Endothelial cell of umbilical vein (primary cell): Measurements from ENCODE around the gene TRAPPC2B. TPM values are rescaled to one million over a fixed set of nuclear protein-coding genes. Genes with fewer than 3 reads are reported as not detected.

Experiments
- BruUV-seq: library from RNA; stranded (reverse); fragments of 400-500 nt; replicated peaks from 2 replicates; lab custom pipeline; 2021; lab: Mats Ljungman, UMichigan
- CTCF ChIA-PET: fragments of 300-600, 350-600 bp; sonication (Branson Sonifier 250); formaldehyde crosslinking; loops from one replicate; lab custom pipeline; 2021; ENCODE audit warnings: antibody characterized with exemption, inconsistent platforms; lab: Charles Lee
- POLR2A ChIA-PET: fragments of 300-600, 350-600 bp; sonication (Branson Sonifier 250); formaldehyde crosslinking; loops from one replicate; lab custom pipeline; 2021; ENCODE audit warnings: antibody characterized with exemption, inconsistent platforms; lab: Charles Lee
- DNase-seq: peaks from one replicate; pipeline ENCODE4 v3.0.0-alpha.2; 2011; ENCODE audit warnings: low read depth, low spot score
- FAIRE-seq: peaks from 2 replicates; lab custom pipeline; 2011; peaks lifted over from hg19 to GRCh38; lab: Jason Lieb, UNC
- H2AFZ ChIP-seq: 2 replicates; pipeline ENCODE4 v1.6.0; 2012; ENCODE audit warnings: low read depth, low read length, control low read depth, inconsistent platforms
- H3K27ac ChIP-seq: 2 replicates; pipeline ENCODE4 v1.5.1; 2011; ENCODE audit warnings: low read depth, mild to moderate bottlenecking, control low read depth, low read length, moderate library complexity; ENCODE audit not compliant: insufficient read depth
- H3K27me3 ChIP-seq, 2 experiments: 2 replicates each; pipeline versions ENCODE4 v1.6.0 to v1.6.1; 2011; ENCODE audit warnings: low read length in 2 of 2, mixed read lengths in 1 of 2; ENCODE audit not compliant: control insufficient read depth in 2 of 2, insufficient read depth in 2 of 2
- H3K36me3 ChIP-seq, 2 experiments: 2 replicates in 1 of 2; 3 replicates in 1 of 2; pipeline ENCODE4 v1.5.1; 2011; ENCODE audit warnings: low read length in 2 of 2, mild to moderate bottlenecking in 1 of 2, moderate library complexity in 1 of 2; ENCODE audit not compliant: control insufficient read depth in 2 of 2, insufficient read depth in 2 of 2; ENCODE audit errors: extremely low read depth in 1 of 2
- H3K4me1 ChIP-seq: 3 replicates; pipeline ENCODE4 v1.5.1; 2011; ENCODE audit warnings: mild to moderate bottlenecking, low read length; ENCODE audit not compliant: control insufficient read depth, insufficient read depth; ENCODE audit errors: extremely low read depth
- H3K4me2 ChIP-seq: 2 replicates; pipeline ENCODE4 v1.6.1; 2011; ENCODE audit warnings: low read length, control low read depth, mixed read lengths; ENCODE audit not compliant: insufficient read depth
- H3K4me3 ChIP-seq, 3 experiments: fragments of 200-600 bp in 1 of 3; sonication (generic), shearing (Covaris generic) in 1 of 3; replicated peaks in 1 of 3; 2 replicates each; pipeline ENCODE4 v1.5.1; 2011 to 2016; ENCODE audit warnings: control low read depth in 3 of 3, low read length in 3 of 3, mild to moderate bottlenecking in 2 of 3, inconsistent platforms in 1 of 3, low read depth in 1 of 3, moderate library complexity in 1 of 3; ENCODE audit not compliant: insufficient read depth in 1 of 3
- H3K79me2 ChIP-seq: 2 replicates; pipeline ENCODE4 v1.6.0; 2012; ENCODE audit warnings: low read length, inconsistent platforms; ENCODE audit not compliant: control insufficient read depth, insufficient read depth
- H3K9ac ChIP-seq: replicated peaks from 2 replicates; pipeline ENCODE3; 2011; ENCODE audit warnings: low read length, control low read depth; ENCODE audit not compliant: insufficient read depth; ENCODE audit errors: extremely low read depth
- H3K9me1 ChIP-seq: replicated peaks from 3 replicates; pipeline ENCODE4 v1.6.0; 2011; ENCODE audit warnings: mild to moderate bottlenecking, low read length; ENCODE audit not compliant: control insufficient read depth, insufficient read depth; ENCODE audit errors: extremely low read depth
- H3K9me3 ChIP-seq: replicated peaks from 2 replicates; pipeline ENCODE4 v1.5.1; 2012; ENCODE audit warnings: low read length, inconsistent platforms; ENCODE audit not compliant: control insufficient read depth, insufficient read depth
- H4K20me1 ChIP-seq: replicated peaks from 2 replicates; pipeline ENCODE3; 2011; ENCODE audit warnings: mild to moderate bottlenecking, low read length; ENCODE audit not compliant: control insufficient read depth, insufficient read depth; ENCODE audit errors: extremely low read depth
- CTCF ChIP-seq, 2 donors: IDR thresholded peaks; 1 replicate in 1 of 2; 2 replicates in 1 of 2; pipeline ENCODE4 v1.5.1; 2011; ENCODE audit warnings: low read length in 2 of 2, mild to moderate bottlenecking in 2 of 2, moderate library complexity in 2 of 2, control low read depth in 1 of 2, inconsistent platforms in 1 of 2, low read depth in 1 of 2; ENCODE audit not compliant: insufficient read depth in 1 of 2; ENCODE audit errors: extremely low read depth in 1 of 2
- EZH2 ChIP-seq: IDR thresholded peaks from 2 replicates; pipeline ENCODE4 v1.6.1; 2012; ENCODE audit warnings: borderline replicate concordance, low read depth, mild to moderate bottlenecking, moderate library complexity, low read length, inconsistent platforms; ENCODE audit not compliant: severe bottlenecking
- FOS ChIP-seq: IDR thresholded peaks from 2 replicates; pipeline ENCODE4 v1.6.1; 2011; ENCODE audit warnings: mild to moderate bottlenecking, low read length, moderate library complexity, borderline replicate concordance; ENCODE audit not compliant: insufficient read depth
- GATA2 ChIP-seq: IDR thresholded peaks from 2 replicates; pipeline ENCODE4 v1.7.0; 2011; ENCODE audit warnings: low read depth, mild to moderate bottlenecking, moderate library complexity, mixed read lengths, low read length; ENCODE audit not compliant: insufficient read length, insufficient read depth
- JUN ChIP-seq: IDR thresholded peaks from 2 replicates; pipeline ENCODE4 v1.6.1; 2011; ENCODE audit warnings: borderline replicate concordance, low read depth; ENCODE audit not compliant: insufficient read length, insufficient read depth
- MAX ChIP-seq: IDR thresholded peaks from 2 replicates; pipeline ENCODE4 v1.6.1; 2011; ENCODE audit not compliant: insufficient read depth, insufficient read length
- MYC ChIP-seq: IDR thresholded peaks from one replicate; pipeline ENCODE4 v1.6.1; 2011; ENCODE audit warnings: mild to moderate bottlenecking, low read depth, low read length
- POLR2A ChIP-seq: IDR thresholded peaks from 2 replicates; pipeline ENCODE4 v1.6.1; 2012; ENCODE audit warnings: low read depth, mild to moderate bottlenecking, control low read depth, low read length
- POLR2AphosphoS5 ChIP-seq: IDR thresholded peaks from 2 replicates; pipeline ENCODE4 v1.6.1; 2012; ENCODE audit warnings: low read depth, mild to moderate bottlenecking, control low read depth, low read length, moderate library complexity; ENCODE audit not compliant: insufficient read depth
- dilution Hi-C: fragments of 300-500 bp; cut with MboI; formaldehyde crosslinking; loops from one replicate; pipeline ENCODE4 v1.15.0; 2019; ENCODE audit warnings: low sequenced_read_pairs; ENCODE audit not compliant: extremely low pct_ligation_motif_present
- intact Hi-C: fragments of 100-400 bp; cut with micrococcal nuclease; formaldehyde crosslinking; loops from one replicate; pipeline ENCODE4 v1.10.0; 2022
- polyA plus RNA-seq, 4 experiments: library from polyadenylated mRNA; depleted of rRNA in 3 of 4; stranded (reverse) in 3 of 4; unstranded in 1 of 4; fragments of >200 nt; gene quantifications; 2 replicates each; pipeline versions ENCODE4 v1.2.1 to v1.2.3, GENCODE V29; 2011 to 2012; ENCODE audit warnings: missing spikeins in 1 of 4
- total RNA-seq: library from RNA; stranded (reverse); gene quantifications from 2 replicates; pipeline ENCODE4 v1.2.3, GENCODE V29; 2021

Gene TRAPPC2B
- total and polyA plus RNA-seq, 2 donors (not counting 3 experiments of a cell fraction or from before 2014, with no cell fraction given): 6.3 to 24.3 TPM

- Histone ChIP-seq H3K9me3 (no peaks in the 10 kb centered on the region), H3K4me1 (no peaks in the 10 kb centered on the region), H2AFZ (no peak overlapping the region), H3K79me2 (no peaks in the 10 kb centered on the region), H3K36me3 (peaks cover 0 to under 1% of the 10 kb centered on the region in 2 experiments), H3K4me2 (no peak overlapping the region), H3K27ac (no peak overlapping the region), H3K9ac (no peak overlapping the region), H3K4me3 (no peak overlapping the region), H4K20me1 (no peaks in the 10 kb centered on the region), H3K27me3 (no peaks in the 10 kb centered on the region), H3K9me1 (no peaks in the 10 kb centered on the region)
- CTCF ChIA-PET: interaction anchor here (1.3 kb wide), 1 partner anchor 10 kb away, joined by 3 read pairs; no protein-coding TSS in a partner anchor
- FAIRE-seq (no peak), DNase-seq (no peak)
- POLR2A ChIA-PET: no interaction called here
- intact Hi-C loops: no loop called here
- BruUV-seq: no TSS peak
- TF ChIP-seq GATA2: no peak
- no peak for TF ChIP-seq MYC
- no peak for TF ChIP-seq EZH2
- TF ChIP-seq POLR2A: no peak
- no peak for TF ChIP-seq FOS
- no peak for TF ChIP-seq JUN
- TF ChIP-seq CTCF (IDR thresholded peaks at IDR 0.05; ENCODE audit: extremely low read depth in 1 of 2, insufficient read depth in 1 of 2, low read depth in 1 of 2, low read length in 2 of 2): no peak
- TF ChIP-seq MAX: no peak
- no peak for TF ChIP-seq POLR2AphosphoS5
- dilution Hi-C loops: no loop called here
Measured at GRCh38 chr19:57334191-57334590, 29.2 kb upstream of the TRAPPC2B start.
